KMS-11 (cell line): ENCODE results near the gene DUSP1.
A peak's percentile ranks its signal among the peaks of the same experiment; 100 is the strongest.

Source experiments
- H2AFZ ChIP-seq: fragments of 200-600 bp; sonication (generic); 2 replicates; pipeline ENCODE4 v1.6.1; 2016; ENCODE audit warnings: antibody characterized with exemption, mixed run types, low read depth
- H3K27ac ChIP-seq: fragments of 200-600 bp; sonication (generic); 2 replicates; pipeline ENCODE4 v1.6.1; 2016; ENCODE audit warnings: mild to moderate bottlenecking, mixed run types
- H3K27me3 ChIP-seq: fragments of 200-600 bp; sonication (generic); 2 replicates; pipeline ENCODE4 v1.6.1; 2017; ENCODE audit warnings: mild to moderate bottlenecking, low read depth, mixed run types, moderate library complexity; ENCODE audit not compliant: insufficient read depth
- H3K36me3 ChIP-seq: fragments of 200-600 bp; sonication (generic); 2 replicates; pipeline ENCODE4 v1.6.1; 2017; ENCODE audit warnings: mild to moderate bottlenecking, mixed run types; ENCODE audit not compliant: insufficient read depth
- H3K4me1 ChIP-seq: fragments of 200-600 bp; sonication (generic); 2 replicates; pipeline ENCODE4 v1.6.1; 2016; ENCODE audit warnings: mild to moderate bottlenecking, low read depth, mixed run types; ENCODE audit not compliant: poor library complexity, severe bottlenecking
- H3K4me2 ChIP-seq: fragments of 200-600 bp; sonication (generic); 2 replicates; pipeline ENCODE4 v1.7.0; 2016; ENCODE audit warnings: mild to moderate bottlenecking, mixed run types
- H3K4me3 ChIP-seq: fragments of 200-600 bp; sonication (generic); IDR thresholded peaks from 2 replicates; pipeline ENCODE4 v1.6.1; 2017; ENCODE audit warnings: low read depth, low read length, mixed read lengths; ENCODE audit not compliant: insufficient read depth
- H3K79me2 ChIP-seq: fragments of 200-600 bp; sonication (generic); 2 replicates; pipeline ENCODE4 v1.6.1; 2016; ENCODE audit warnings: low read depth, mixed run types; ENCODE audit not compliant: insufficient read depth
- H3K9ac ChIP-seq: fragments of 200-600 bp; sonication (generic); 2 replicates; pipeline ENCODE4 v1.6.1; 2016; ENCODE audit warnings: mild to moderate bottlenecking, mixed run types
- H4K20me1 ChIP-seq: fragments of 200-600 bp; sonication (generic); 2 replicates; pipeline ENCODE4 v1.6.1; 2016; ENCODE audit warnings: mild to moderate bottlenecking, mixed run types; ENCODE audit not compliant: insufficient read depth
- CTCF ChIP-seq: fragments of 200-600 bp; sonication (generic); conservative IDR thresholded peaks from 2 replicates; pipeline ENCODE4 v1.6.1; 2017; ENCODE audit warnings: low read depth, mild to moderate bottlenecking, antibody characterized with exemption, low read length, moderate library complexity, mixed read lengths

DUSP1 gene

GRCh38 chr5:172771439-172772111, 580 bp upstream of the DUSP1 start:
- peak overlapping the region; percentile 64 for H2AFZ ChIP-seq
- TF ChIP-seq CTCF: no peak
- H3K4me1 ChIP-seq: peaks cover 43% of the 10 kb centered on the region
- H3K27ac ChIP-seq: peak overlapping the region; percentile 98
- H4K20me1 ChIP-seq: 0 out of 2 replicates have a peak, but pooled peaks cover 4% of the 10 kb centered on the region
- no peaks in the 10 kb centered on the region for H3K27me3 ChIP-seq
- peak overlapping the region; percentile 99 for H3K9ac ChIP-seq
- H3K36me3 ChIP-seq: no peaks in the 10 kb centered on the region
- H3K4me2 ChIP-seq: peak overlapping the region; percentile 77
- H3K79me2 ChIP-seq: peaks cover 32% of the 10 kb centered on the region
- H3K4me3 ChIP-seq: no peak overlapping the region

- Histone ChIP-seq H4K20me1 (0 out of 2 replicates have a peak, but pooled peaks cover 4% of the 10 kb centered on the region), H2AFZ (no peak overlapping the region), H3K27ac (peak overlapping the region; percentile 98)
These were observed 671 bp downstream of the DUSP1 start for GRCh38 chr5:172770374-172770674.

DNA sequence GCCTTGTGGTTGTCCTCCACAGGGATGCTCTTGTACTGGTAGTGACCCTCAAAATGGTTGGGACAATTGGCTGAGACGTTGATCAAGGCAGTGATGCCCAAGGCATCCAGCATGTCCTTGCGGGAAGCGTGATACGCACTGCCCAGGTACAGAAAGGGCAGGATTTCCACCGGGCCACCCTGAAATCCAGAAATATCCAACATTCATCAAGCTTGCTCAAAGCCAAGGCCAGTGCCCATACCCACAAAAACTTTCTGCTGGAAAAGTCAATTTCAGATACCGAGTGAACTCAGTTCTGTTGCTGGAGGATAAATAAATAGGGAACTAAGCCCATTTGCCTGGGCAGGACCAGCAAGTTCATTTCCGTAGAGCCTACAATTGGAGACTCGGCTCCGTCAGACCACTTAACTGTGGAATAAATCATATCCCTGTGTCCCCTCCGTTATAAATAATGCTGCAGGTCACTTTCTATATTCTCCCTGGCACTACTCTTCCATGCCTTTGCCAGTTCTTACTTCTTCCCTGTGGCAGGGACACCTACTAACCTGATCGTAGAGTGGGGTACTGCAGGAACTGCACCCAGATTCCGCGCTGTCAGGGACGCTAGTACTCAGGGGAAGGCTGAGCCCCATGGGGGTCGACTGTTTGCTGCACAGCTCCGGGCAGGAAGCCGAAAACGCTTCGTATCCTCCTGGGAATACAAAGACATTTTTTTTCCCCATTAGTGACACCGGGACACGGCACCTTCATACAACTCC, 1.2 kb downstream of the DUSP1 start:
- no peaks in the 10 kb centered on the region for H3K27me3 ChIP-seq
- peak overlapping the region; percentile 84 for H3K4me2 ChIP-seq
- no peak overlapping the region for H2AFZ ChIP-seq
- H3K4me1 ChIP-seq: peaks cover 56% of the 10 kb centered on the region
- H3K36me3 ChIP-seq: no peaks in the 10 kb centered on the region
- no peak for TF ChIP-seq CTCF
- 0 out of 2 replicates have a peak, but pooled peaks cover 4% of the 10 kb centered on the region for H4K20me1 ChIP-seq
- H3K27ac ChIP-seq: peak overlapping the region; percentile 98
- H3K4me3 ChIP-seq: no peak overlapping the region
- H3K9ac ChIP-seq: peak overlapping the region; percentile 99
- peaks cover 32% of the 10 kb centered on the region for H3K79me2 ChIP-seq

More at GRCh38 chr5:172770374-172770674, 671 bp downstream of the DUSP1 start:
- Histone ChIP-seq H3K36me3 (no peaks in the 10 kb centered on the region), H3K27me3 (no peaks in the 10 kb centered on the region), H3K4me1 (peaks cover 54% of the 10 kb centered on the region), H3K4me3 (no peak overlapping the region), H3K4me2 (peak overlapping the region; percentile 84), H3K9ac (peak overlapping the region; percentile 99), H3K79me2 (peaks cover 32% of the 10 kb centered on the region)
- no peak for TF ChIP-seq CTCF

- peaks cover 61% of the 10 kb centered on the region for H3K4me1 ChIP-seq
- H3K27me3 ChIP-seq: no peaks in the 10 kb centered on the region
- no peak for TF ChIP-seq CTCF
- H3K36me3 ChIP-seq: no peaks in the 10 kb centered on the region
- no peak overlapping the region for H3K4me3 ChIP-seq
- 0 out of 2 replicates have a peak, but pooled peaks cover 4% of the 10 kb centered on the region for H4K20me1 ChIP-seq
- H3K9ac ChIP-seq: peak overlapping the region; percentile 99; the same call in 1 of the 2 replicates
- H3K79me2 ChIP-seq: peaks cover 32% of the 10 kb centered on the region
- peak overlapping the region; percentile 84 for H3K4me2 ChIP-seq
- H3K27ac ChIP-seq: peak overlapping the region; percentile 98; the same call in 1 of the 2 replicates
- H2AFZ ChIP-seq: no peak overlapping the region
These were observed 1.7 kb downstream of the DUSP1 start for GRCh38 chr5:172769342-172769615.
